ENCODE measurements around the gene TTLL8. TPM values are rescaled to one million over a fixed set of nuclear protein-coding genes. Genes with fewer than 3 reads are reported as not detected.

Gene TTLL8
- total RNA-seq, 1 experiment from 2014 or later = not detected

- ATAC-seq = no peak
- Histone ChIP-seq H3K4me2 (ENCODE audit: low read length) (no peak overlapping the region), H3K9ac (ENCODE audit: low read length) (no peak overlapping the region), H3K27me3 (ENCODE audit: low read length) (no peaks in the 10 kb centered on the region), H3F3A (ENCODE audit: low read length, unreplicated experiment) (no peaks in the 10 kb centered on the region), H3K9me3 (ENCODE audit: low read length) (peaks cover 5% of the 10 kb centered on the region; the same call in 1 of the 2 replicates), H2AFZ (ENCODE audit: low read length) (no peak overlapping the region), H3K9me2 (replicated peaks; ENCODE audit: low read length) (no peaks in the 10 kb centered on the region), H3K4me1 (ENCODE audit: insufficient read depth, low read length) (no peaks in the 10 kb centered on the region), H3K27ac (ENCODE audit: low read length) (no peak overlapping the region), H3K36me3 (ENCODE audit: low read depth, low read length) (no peaks in the 10 kb centered on the region), H3K79me2 (ENCODE audit: low read length) (no peaks in the 10 kb centered on the region), H4K20me1 (ENCODE audit: low read length) (no peaks in the 10 kb centered on the region), H3K4me3 (ENCODE audit: low read length) (no peak overlapping the region)
- ChIA-PET POLR2A (ENCODE audit: unreplicated experiment) (no interaction called here), CTCF (no interaction called here)
- no peak for TF ChIP-seq EZH2phosphoT487 (IDR thresholded peaks at IDR 0.05; ENCODE audit: borderline replicate concordance, low read length)
- TF ChIP-seq EZH2 (IDR thresholded peaks at IDR 0.05; ENCODE audit: low read length, unreplicated experiment) = no peak
- no peak for TF ChIP-seq CTCF (conservative IDR thresholded peaks at IDR 0.05; ENCODE audit: low read depth, low read length)
- DNase-seq = no peak
- BruUV-seq (replicated peaks) = no TSS peak
- intact Hi-C loops (cut with micrococcal nuclease) = loop anchor here (5.0 kb wide), 1 partner anchor 62 kb away; no protein-coding TSS in a partner anchor
These were observed 63.6 kb downstream of the TTLL8 start for GRCh38 chr22:49994361-49995040.

- DNase-seq (no peak), ATAC-seq (no peak)
- Histone ChIP-seq H4K20me1 (ENCODE audit: low read length) (no peaks in the 10 kb centered on the region), H3K4me2 (ENCODE audit: low read length) (no peak overlapping the region), H3K36me3 (ENCODE audit: low read depth, low read length) (no peaks in the 10 kb centered on the region), H3K4me1 (ENCODE audit: insufficient read depth, low read length) (no peaks in the 10 kb centered on the region), H2AFZ (ENCODE audit: low read length) (no peak overlapping the region), H3F3A (ENCODE audit: low read length, unreplicated experiment) (no peaks in the 10 kb centered on the region), H3K27me3 (ENCODE audit: low read length) (no peaks in the 10 kb centered on the region), H3K4me3 (ENCODE audit: low read length) (no peak overlapping the region), H3K27ac (ENCODE audit: low read length) (no peak overlapping the region), H3K9ac (ENCODE audit: low read length) (no peak overlapping the region), H3K9me3 (ENCODE audit: low read length) (peaks cover 5% of the 10 kb centered on the region; the same call in 1 of the 2 replicates), H3K79me2 (ENCODE audit: low read length) (no peaks in the 10 kb centered on the region), H3K9me2 (replicated peaks; ENCODE audit: low read length) (no peaks in the 10 kb centered on the region)
- CTCF ChIA-PET = interaction anchor here (0.6 to 1.2 kb wide), 2 partner anchors 20 to 37 kb away, joined by 3 to 4 read pairs; no protein-coding TSS in a partner anchor
- intact Hi-C loops (cut with micrococcal nuclease) = loop anchor here (2.0 to 5.0 kb wide), 2 partner anchors 37 to 62 kb away; no protein-coding TSS in a partner anchor
- POLR2A ChIA-PET (ENCODE audit: unreplicated experiment) = no interaction called here
- no TSS peak for BruUV-seq (replicated peaks)
- 0 out of 2 replicates have a peak, but pooled peaks have one; percentile 0 for TF ChIP-seq CTCF (conservative IDR thresholded peaks at IDR 0.05; ENCODE audit: low read depth, low read length)
- no peak for TF ChIP-seq EZH2 (IDR thresholded peaks at IDR 0.05; ENCODE audit: low read length, unreplicated experiment)
These were observed 64.3 kb downstream of the TTLL8 start for GRCh38 chr22:49993649-49994360.

Data from PC-3 (cell line).